SW480 (cell line): Measurements from ENCODE around the gene MYO1D.
A peak's percentile ranks its signal among the peaks of the same experiment; 100 is the strongest.

Experiments
- DNase-seq: peaks from one replicate; pipeline ENCODE4 v3.0.0-alpha.2; 2016; ENCODE audit warnings: low spot score

The MYO1D gene

GRCh38 chr17:32488177-32488542 lies 388.8 kb downstream of the MYO1D start:
- DNase-seq, result no peak

GRCh38 chr17:32487473-32488176 lies 389.3 kb downstream of the MYO1D start:
- peak; percentile 38 for DNase-seq

GRCh38 chr17:32486701-32487472 lies 390.0 kb downstream of the MYO1D start, which contains the start of gene CDK5R1:
TSS of gene CDK5R1 (plus strand) at chr17:32486993. CDS start at chr17:32487621, 628 bp downstream.
- DNase-seq, result peak; percentile 74

GRCh38 chr17:32486111-32486700 lies 390.7 kb downstream of the MYO1D start:
- DNase-seq, result peak; percentile 80

GRCh38 chr17:32485261-32486110 lies 391.4 kb downstream of the MYO1D start:
- DNase-seq, result no peak

- DNase-seq, result no peak
Observed at GRCh38 chr17:32484628-32485027, 392.3 kb downstream of the MYO1D start.

- DNase-seq, result no peak
Observed at GRCh38 chr17:32484041-32484461, 392.9 kb downstream of the MYO1D start.

- peak; percentile 65 for DNase-seq
Observed at GRCh38 chr17:32483451-32484019, 393.4 kb downstream of the MYO1D start.

GRCh38 chr17:32482568-32483320 lies 394.2 kb downstream of the MYO1D start:
- no peak for DNase-seq

GRCh38 chr17:32481193-32481592 lies 395.7 kb downstream of the MYO1D start:
- DNase-seq, result no peak

- no peak for DNase-seq
Observed at GRCh38 chr17:32479074-32479617, 397.8 kb downstream of the MYO1D start.

- no peak for DNase-seq
Observed at GRCh38 chr17:32477220-32477619, 399.7 kb downstream of the MYO1D start.

GRCh38 chr17:32475258-32475657 lies 401.7 kb downstream of the MYO1D start:
- no peak for DNase-seq

- no peak for DNase-seq
Observed at GRCh38 chr17:32471652-32472051, 405.3 kb downstream of the MYO1D start.

GRCh38 chr17:32470405-32471167 lies 406.3 kb downstream of the MYO1D start:
- no peak for DNase-seq

GRCh38 chr17:32467949-32468348 lies 409.0 kb downstream of the MYO1D start:
- DNase-seq, result no peak

- DNase-seq, result no peak
Observed at GRCh38 chr17:32464374-32464773, 412.6 kb downstream of the MYO1D start.

GRCh38 chr17:32463304-32463703 lies 413.6 kb downstream of the MYO1D start:
- DNase-seq, result no peak

- peak; percentile 63 for DNase-seq
Observed at GRCh38 chr17:32461853-32462617, 414.9 kb downstream of the MYO1D start.
